ENCODE data around the gene TMEM92.

The TMEM92 gene

GRCh38 chr17:50274142-50274896 is at the start of gene TMEM92:
Gene TMEM92, plus strand, starts transcription at chr17:50274466. Its CDS starts 36 bp downstream, at chr17:50274502.
- no peak for TF ChIP-seq CTCF (IDR thresholded peaks at IDR 0.05; ENCODE audit: low read depth, low read length)
- DNase-seq (ENCODE audit: extremely low read depth, low read depth) = no peak

- no peak for DNase-seq (ENCODE audit: extremely low read depth, low read depth)
- TF ChIP-seq CTCF (IDR thresholded peaks at IDR 0.05; ENCODE audit: low read depth, low read length) = no peak
Observed at GRCh38 chr17:50225701-50226240, 48.5 kb upstream of the TMEM92 start.

GRCh38 chr17:50234581-50234980 is 39.7 kb upstream of the TMEM92 start:
- DNase-seq (ENCODE audit: extremely low read depth, low read depth) = no peak
- TF ChIP-seq CTCF (IDR thresholded peaks at IDR 0.05; ENCODE audit: low read depth, low read length) = no peak

- TF ChIP-seq CTCF (IDR thresholded peaks at IDR 0.05; ENCODE audit: low read depth, low read length) = no peak
- no peak for DNase-seq (ENCODE audit: extremely low read depth, low read depth)
Observed at GRCh38 chr17:50237901-50238300, 36.4 kb upstream of the TMEM92 start.

GRCh38 chr17:50238601-50239280 is 35.5 kb upstream of the TMEM92 start:
- TF ChIP-seq CTCF (IDR thresholded peaks at IDR 0.05; ENCODE audit: low read depth, low read length) = no peak
- DNase-seq (ENCODE audit: extremely low read depth, low read depth) = no peak

GRCh38 chr17:50239937-50240336 is 34.3 kb upstream of the TMEM92 start:
- TF ChIP-seq CTCF (IDR thresholded peaks at IDR 0.05; ENCODE audit: low read depth, low read length) = no peak
- DNase-seq (ENCODE audit: extremely low read depth, low read depth) = no peak

GRCh38 chr17:50240851-50241250 is 33.4 kb upstream of the TMEM92 start:
- TF ChIP-seq CTCF (IDR thresholded peaks at IDR 0.05; ENCODE audit: low read depth, low read length) = no peak

More at GRCh38 chr17:50240851-50241250, 33.4 kb upstream of the TMEM92 start:
- no peak for DNase-seq (ENCODE audit: extremely low read depth, low read depth)

Data from AG09319 (cell line).